COLO668 (cell line): Measurements from ENCODE around the gene FARS2.

Experiments used
- DNase-seq: peaks from one replicate; lab custom pipeline; 2025; ENCODE audit not compliant: unreplicated experiment; lab: John Stamatoyannopoulos, UW

Gene FARS2

GRCh38 chr6:5746053-5746758, 484.9 kb downstream of the FARS2 start:
- no peak for DNase-seq

GRCh38 chr6:5746759-5747130, 485.4 kb downstream of the FARS2 start:
- no peak for DNase-seq

- no peak for DNase-seq
These were observed 486.1 kb downstream of the FARS2 start for GRCh38 chr6:5747379-5747778.

- DNase-seq: no peak
These were observed 487.8 kb downstream of the FARS2 start for GRCh38 chr6:5749016-5749650.

GRCh38 chr6:5749651-5750215, 488.4 kb downstream of the FARS2 start:
- no peak for DNase-seq

- DNase-seq: no peak
These were observed 490.4 kb downstream of the FARS2 start for GRCh38 chr6:5751525-5752390.

GRCh38 chr6:5752391-5752680, 491.0 kb downstream of the FARS2 start:
- no peak for DNase-seq

- no peak for DNase-seq
These were observed 491.9 kb downstream of the FARS2 start for GRCh38 chr6:5753209-5753608.

GRCh38 chr6:5754904-5755303, 493.6 kb downstream of the FARS2 start:
- DNase-seq: no peak

GRCh38 chr6:5759571-5759970, 498.3 kb downstream of the FARS2 start:
- DNase-seq: no peak

GRCh38 chr6:5761370-5761769, 500.1 kb downstream of the FARS2 start:
- no peak for DNase-seq

DNA sequence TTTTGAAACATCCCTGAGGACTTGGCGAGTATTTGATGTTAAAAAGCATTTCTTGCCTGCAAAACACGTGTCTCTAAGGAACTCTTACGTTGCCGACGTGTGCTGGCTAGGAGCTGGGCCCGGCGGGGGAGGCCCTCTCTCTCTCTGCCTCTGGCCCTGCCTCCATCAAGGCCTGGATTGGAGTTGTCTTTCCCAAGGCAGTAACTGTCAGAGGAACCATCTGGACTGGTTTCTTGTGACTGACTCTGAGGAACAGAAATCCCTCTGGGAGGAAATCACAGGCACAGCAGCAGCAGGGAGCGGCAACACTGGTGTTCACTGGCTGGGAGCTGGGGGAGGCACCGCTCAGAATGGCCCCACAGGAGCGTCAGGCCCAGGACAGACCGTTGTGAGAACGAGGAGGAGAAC, 501.3 kb downstream of the FARS2 start:
- no peak for DNase-seq

- no peak for DNase-seq
These were observed 502.1 kb downstream of the FARS2 start for GRCh38 chr6:5763407-5763806.

- no peak for DNase-seq
These were observed 502.6 kb downstream of the FARS2 start for GRCh38 chr6:5763871-5764270.

DNA sequence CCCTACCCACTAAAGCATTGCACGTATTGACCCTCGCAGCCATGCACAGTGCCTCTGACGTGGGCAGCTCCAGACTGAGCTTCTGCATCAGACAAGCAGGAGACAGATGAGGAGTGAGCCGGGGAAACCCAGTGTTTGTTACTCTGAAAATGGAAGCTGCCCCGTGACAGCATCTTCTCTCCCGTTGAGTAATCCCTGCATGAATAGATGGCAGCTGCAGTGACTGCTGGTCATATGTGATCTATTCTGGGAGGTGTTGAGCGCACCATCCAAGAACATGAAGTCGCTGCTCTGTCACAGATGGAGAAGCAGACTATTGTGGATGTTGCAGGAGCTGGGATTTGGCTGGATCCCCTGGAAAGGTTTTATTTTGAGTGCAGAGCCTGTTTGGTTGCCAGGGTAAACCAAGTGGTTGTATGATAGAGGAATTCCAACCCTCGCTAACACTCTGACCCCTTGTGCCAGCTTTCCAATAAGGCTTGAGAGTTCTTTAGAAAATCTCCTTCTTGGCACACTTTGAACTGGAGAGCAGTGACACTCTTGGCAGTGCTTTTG, 503.2 kb downstream of the FARS2 start:
- no peak for DNase-seq

DNA sequence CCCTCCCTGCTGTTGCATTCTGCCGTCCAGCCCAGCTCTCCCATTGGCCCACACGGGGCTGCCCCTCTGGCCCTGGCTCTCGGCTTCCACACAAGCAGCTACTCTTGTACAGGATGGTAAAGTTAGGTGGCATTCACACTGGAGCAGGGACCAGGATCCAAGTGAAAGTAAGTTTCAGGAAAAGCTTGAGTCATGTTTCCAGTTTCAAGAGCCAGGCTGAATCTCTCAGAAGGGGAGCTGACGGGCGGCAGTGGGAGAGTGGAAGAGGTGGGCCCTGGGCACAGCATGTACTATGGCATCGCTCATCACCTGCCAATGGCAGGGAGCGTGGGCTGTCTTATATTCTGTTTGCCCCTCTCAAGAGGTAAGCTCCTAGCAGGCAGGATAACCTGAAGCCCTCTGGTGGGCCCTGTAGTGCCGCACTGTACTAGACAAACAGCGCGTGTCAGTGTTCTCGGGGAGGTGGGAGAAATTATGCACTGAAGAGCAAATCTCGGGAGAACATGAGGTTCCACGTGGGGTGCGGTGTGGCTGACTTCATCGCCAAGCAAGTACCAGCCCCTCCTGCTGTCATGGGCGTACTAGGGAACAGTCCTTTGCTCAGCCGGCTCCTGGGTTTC, 503.9 kb downstream of the FARS2 start:
- no peak for DNase-seq

DNA sequence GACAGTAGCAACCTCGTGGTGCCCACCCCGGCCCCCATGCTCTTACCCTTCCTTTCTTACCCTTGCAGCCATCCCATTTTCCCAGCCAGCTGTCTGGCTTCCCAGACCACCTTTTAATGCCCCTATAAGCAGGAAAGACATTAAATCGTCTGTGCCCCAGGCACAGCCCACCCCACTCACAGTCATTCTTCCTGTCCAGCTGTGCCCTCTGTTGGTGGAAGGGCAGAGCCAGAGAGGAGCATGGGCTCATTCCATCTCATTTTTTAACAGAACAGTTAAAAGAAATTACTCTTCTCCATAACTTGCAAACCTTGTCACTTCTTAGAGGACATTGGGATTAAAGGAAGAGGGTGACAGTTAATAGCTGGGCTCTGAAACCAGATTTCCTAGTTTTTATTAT, 504.9 kb downstream of the FARS2 start:
- no peak for DNase-seq

- DNase-seq: no peak
These were observed 506.2 kb downstream of the FARS2 start for GRCh38 chr6:5767471-5767870.

DNA sequence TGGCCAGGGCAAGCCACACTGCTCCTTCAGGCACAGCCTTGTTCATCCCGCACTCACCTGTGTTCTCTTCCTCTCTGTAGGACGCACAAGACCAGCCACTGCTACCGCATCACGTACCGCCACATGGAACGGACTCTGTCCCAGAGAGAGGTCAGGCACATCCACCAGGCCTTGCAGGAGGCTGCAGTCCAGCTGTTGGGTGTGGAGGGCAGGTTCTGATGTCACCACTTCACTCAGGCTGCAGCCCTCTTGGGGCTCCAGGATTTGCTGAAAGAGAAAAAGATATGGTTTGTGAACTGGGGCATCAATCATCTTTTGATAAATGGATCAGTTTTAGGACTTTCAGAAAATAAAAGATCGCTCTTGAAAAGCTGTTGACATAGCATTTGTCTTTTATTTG, 509.9 kb downstream of the FARS2 start:
- DNase-seq: no peak

DNA sequence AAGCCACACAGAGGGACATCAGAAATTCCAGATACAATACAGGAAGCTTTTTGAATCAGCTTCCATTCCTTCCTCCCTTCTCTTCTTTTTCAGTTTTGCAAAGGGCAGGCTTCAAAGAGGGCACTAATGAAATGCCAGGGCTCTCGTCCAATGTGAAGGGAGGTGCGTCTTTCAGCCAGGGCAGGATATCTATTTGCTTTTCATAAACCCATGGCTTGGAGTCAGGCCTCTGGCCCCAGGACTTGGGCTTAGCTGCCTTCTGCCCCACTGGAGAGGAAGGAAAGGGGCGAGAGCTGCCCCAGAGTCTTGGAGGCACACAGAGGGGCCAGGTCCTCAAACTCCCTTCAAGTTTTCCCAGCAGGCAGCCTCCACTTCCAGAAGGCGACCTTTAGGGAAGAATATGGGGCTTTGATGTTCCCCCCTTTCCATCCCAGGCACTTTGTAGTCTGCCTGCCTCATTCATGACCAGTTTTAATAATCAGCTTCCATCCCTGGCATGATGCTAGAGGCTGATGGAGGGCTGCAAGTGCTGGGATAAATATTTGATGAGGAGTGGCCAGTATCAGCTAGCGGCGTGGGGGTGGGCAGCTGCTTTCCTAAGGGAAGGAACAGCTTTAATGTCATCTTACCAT, 510.6 kb downstream of the FARS2 start:
- no peak for DNase-seq
